ENCODE measurements around the gene FAM25G.
"Not testable (repeated sequence)": the region's sequence is repeated elsewhere in the genome, so short reads cannot be mapped to it uniquely, and the experiment has no call there.

- TF ChIP-seq, protein P1, sequence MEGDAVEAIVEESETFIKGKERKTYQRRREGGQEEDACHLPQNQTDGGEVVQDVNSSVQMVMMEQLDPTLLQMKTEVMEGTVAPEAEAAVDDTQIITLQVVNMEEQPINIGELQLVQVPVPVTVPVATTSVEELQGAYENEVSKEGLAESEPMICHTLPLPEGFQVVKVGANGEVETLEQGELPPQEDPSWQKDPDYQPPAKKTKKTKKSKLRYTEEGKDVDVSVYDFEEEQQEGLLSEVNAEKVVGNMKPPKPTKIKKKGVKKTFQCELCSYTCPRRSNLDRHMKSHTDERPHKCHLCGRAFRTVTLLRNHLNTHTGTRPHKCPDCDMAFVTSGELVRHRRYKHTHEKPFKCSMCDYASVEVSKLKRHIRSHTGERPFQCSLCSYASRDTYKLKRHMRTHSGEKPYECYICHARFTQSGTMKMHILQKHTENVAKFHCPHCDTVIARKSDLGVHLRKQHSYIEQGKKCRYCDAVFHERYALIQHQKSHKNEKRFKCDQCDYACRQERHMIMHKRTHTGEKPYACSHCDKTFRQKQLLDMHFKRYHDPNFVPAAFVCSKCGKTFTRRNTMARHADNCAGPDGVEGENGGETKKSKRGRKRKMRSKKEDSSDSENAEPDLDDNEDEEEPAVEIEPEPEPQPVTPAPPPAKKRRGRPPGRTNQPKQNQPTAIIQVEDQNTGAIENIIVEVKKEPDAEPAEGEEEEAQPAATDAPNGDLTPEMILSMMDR (IDR thresholded peaks at IDR 0.05): not testable (repeated sequence)
- not testable (repeated sequence) for TF ChIP-seq POLR2A, EP300 (IDR thresholded peaks at IDR 0.05)
Observed at GRCh38 chr10:47491600-47491999, at the start of gene FAM25G.
